Measurements from ENCODE around the gene AKTIP.

AKTIP gene

GRCh38 chr16:53446090-53446489 is 56.9 kb downstream of the AKTIP start:
- no peak overlapping the region for H3K27ac ChIP-seq
- no peak for TF ChIP-seq CTCF (conservative IDR thresholded peaks at IDR 0.05)
- TF ChIP-seq ZFX (IDR thresholded peaks at IDR 0.05) = no peak

- no peak for TF ChIP-seq CTCF (conservative IDR thresholded peaks at IDR 0.05)
- no peak for TF ChIP-seq ZFX (IDR thresholded peaks at IDR 0.05)
- no peak overlapping the region for H3K27ac ChIP-seq
Observed at GRCh38 chr16:53445534-53445933, 57.5 kb downstream of the AKTIP start.

Data from C4-2B (cell line).